ENCODE data around the gene CHD1. TPM values are rescaled to one million over a fixed set of nuclear protein-coding genes. Genes with fewer than 3 reads are reported as not detected.

CHD1 gene
- total and polyA plus RNA-seq, 2 of the 13 experiments (the other 11 are each of a cell fraction or from before 2014, with no cell fraction given): 22.8 to 55.9 TPM

DNA sequence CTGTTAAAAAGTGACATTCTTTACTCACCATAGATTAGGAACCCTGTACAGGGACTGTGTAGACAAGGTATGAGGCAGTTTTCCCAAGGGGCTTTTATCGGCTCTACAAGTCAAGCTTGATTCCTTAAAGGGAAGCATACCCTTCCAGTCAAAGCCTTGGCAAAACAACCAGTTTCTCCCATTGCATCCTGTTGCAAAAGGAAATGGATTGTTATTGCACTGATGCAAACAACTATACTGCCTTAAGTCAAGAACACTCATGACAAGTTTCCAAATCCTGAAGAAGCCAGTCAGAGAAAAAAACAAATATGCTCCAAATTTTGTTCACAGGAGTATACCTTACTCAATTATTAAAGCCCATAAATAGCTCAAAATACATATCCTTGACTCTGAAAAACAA, 87.9 kb downstream of the CHD1 start (continued):
- TF ChIP-seq, protein P1, sequence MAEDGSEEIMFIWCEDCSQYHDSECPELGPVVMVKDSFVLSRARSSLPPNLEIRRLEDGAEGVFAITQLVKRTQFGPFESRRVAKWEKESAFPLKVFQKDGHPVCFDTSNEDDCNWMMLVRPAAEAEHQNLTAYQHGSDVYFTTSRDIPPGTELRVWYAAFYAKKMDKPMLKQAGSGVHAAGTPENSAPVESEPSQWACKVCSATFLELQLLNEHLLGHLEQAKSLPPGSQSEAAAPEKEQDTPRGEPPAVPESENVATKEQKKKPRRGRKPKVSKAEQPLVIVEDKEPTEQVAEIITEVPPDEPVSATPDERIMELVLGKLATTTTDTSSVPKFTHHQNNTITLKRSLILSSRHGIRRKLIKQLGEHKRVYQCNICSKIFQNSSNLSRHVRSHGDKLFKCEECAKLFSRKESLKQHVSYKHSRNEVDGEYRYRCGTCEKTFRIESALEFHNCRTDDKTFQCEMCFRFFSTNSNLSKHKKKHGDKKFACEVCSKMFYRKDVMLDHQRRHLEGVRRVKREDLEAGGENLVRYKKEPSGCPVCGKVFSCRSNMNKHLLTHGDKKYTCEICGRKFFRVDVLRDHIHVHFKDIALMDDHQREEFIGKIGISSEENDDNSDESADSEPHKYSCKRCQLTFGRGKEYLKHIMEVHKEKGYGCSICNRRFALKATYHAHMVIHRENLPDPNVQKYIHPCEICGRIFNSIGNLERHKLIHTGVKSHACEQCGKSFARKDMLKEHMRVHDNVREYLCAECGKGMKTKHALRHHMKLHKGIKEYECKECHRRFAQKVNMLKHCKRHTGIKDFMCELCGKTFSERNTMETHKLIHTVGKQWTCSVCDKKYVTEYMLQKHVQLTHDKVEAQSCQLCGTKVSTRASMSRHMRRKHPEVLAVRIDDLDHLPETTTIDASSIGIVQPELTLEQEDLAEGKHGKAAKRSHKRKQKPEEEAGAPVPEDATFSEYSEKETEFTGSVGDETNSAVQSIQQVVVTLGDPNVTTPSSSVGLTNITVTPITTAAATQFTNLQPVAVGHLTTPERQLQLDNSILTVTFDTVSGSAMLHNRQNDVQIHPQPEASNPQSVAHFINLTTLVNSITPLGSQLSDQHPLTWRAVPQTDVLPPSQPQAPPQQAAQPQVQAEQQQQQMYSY (CRISPR knock-in tag; IDR thresholded peaks at IDR 0.05): no peak
- no peak for TF ChIP-seq KLF11 (CRISPR knock-in tag; IDR thresholded peaks at IDR 0.05)
- TF ChIP-seq, protein P2, sequence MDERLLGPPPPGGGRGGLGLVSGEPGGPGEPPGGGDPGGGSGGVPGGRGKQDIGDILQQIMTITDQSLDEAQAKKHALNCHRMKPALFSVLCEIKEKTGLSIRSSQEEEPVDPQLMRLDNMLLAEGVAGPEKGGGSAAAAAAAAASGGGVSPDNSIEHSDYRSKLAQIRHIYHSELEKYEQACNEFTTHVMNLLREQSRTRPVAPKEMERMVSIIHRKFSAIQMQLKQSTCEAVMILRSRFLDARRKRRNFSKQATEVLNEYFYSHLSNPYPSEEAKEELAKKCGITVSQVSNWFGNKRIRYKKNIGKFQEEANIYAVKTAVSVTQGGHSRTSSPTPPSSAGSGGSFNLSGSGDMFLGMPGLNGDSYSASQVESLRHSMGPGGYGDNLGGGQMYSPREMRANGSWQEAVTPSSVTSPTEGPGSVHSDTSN (CRISPR knock-in tag; IDR thresholded peaks at IDR 0.05): no peak

GRCh38 chr5:98839469-98840383, 89.1 kb downstream of the CHD1 start:
- H4K20me1 ChIP-seq (ENCODE audit: insufficient read depth, low read length): no peaks in the 10 kb centered on the region
- in situ Hi-C loops (cut with HindIII; ENCODE audit: extremely low pct_ligation_motif_present, low pct_unique_long_range_greater_than_20kb) (loop anchor here (25.0 kb wide), 1 partner anchor 1302 kb away; no protein-coding TSS in a partner anchor), intact Hi-C loops (cut with micrococcal nuclease; ENCODE audit: unreplicated experiment) (loop anchor here (2.0 kb wide), 1 partner anchor 221 kb away; no protein-coding TSS in a partner anchor)
- no peaks in the 10 kb centered on the region for H3K36me3 ChIP-seq (replicated peaks in 1 of 2; ENCODE audit: control insufficient read depth in 1 of 2, insufficient read depth in 2 of 2, low read length in 2 of 2)
- TF ChIP-seq PRDM4 (CRISPR knock-in tag; IDR thresholded peaks at IDR 0.05; ENCODE audit: borderline replicate concordance) (no peak), ZMYM4 (CRISPR knock-in tag; IDR thresholded peaks at IDR 0.05) (peak; percentile 57; the same call in 1 of the 2 replicates), PAWR (CRISPR knock-in tag; IDR thresholded peaks at IDR 0.05; ENCODE audit: borderline replicate concordance) (no peak), SMARCE1 (IDR thresholded peaks at IDR 0.05; ENCODE audit: borderline replicate concordance) (no peak), HDAC1 (CRISPR knock-in tag; IDR thresholded peaks at IDR 0.05) (no peak), CENPT (CRISPR knock-in tag; IDR thresholded peaks at IDR 0.05; ENCODE audit: low read depth) (no peak), STAG1 (CRISPR knock-in tag; IDR thresholded peaks at IDR 0.05) (peak; percentile 28)
- TF ChIP-seq, protein P3, sequence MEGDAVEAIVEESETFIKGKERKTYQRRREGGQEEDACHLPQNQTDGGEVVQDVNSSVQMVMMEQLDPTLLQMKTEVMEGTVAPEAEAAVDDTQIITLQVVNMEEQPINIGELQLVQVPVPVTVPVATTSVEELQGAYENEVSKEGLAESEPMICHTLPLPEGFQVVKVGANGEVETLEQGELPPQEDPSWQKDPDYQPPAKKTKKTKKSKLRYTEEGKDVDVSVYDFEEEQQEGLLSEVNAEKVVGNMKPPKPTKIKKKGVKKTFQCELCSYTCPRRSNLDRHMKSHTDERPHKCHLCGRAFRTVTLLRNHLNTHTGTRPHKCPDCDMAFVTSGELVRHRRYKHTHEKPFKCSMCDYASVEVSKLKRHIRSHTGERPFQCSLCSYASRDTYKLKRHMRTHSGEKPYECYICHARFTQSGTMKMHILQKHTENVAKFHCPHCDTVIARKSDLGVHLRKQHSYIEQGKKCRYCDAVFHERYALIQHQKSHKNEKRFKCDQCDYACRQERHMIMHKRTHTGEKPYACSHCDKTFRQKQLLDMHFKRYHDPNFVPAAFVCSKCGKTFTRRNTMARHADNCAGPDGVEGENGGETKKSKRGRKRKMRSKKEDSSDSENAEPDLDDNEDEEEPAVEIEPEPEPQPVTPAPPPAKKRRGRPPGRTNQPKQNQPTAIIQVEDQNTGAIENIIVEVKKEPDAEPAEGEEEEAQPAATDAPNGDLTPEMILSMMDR (CRISPR knock-in tag; IDR thresholded peaks at IDR 0.05): peak; percentile 60
- peak; percentile 15 for FAIRE-seq
- 61% methylated on average over 17 of the region's 42 CpGs for WGBS (ENCODE audit: low lambda C conversion rate)
- no peaks in the 10 kb centered on the region for H3K79me2 ChIP-seq (ENCODE audit: insufficient read depth, low read length)
- ChIA-PET CTCF (ENCODE audit: low intra/inter-chr PET ratio, low total read pairs) (interaction anchor here (1.4 kb wide), 1 partner anchor 221 kb away, joined by 7 read pairs; no protein-coding TSS in a partner anchor), POLR2A (no interaction called here)
- DNase-seq (ENCODE audit: low spot score): peak; percentile 7
- no peak overlapping the region for H3K9ac ChIP-seq (ENCODE audit: insufficient read depth, low read depth, low read length)
- no peak overlapping the region; a peak in 1 of 6 replicates for H3K4me3 ChIP-seq (replicated peaks in 1 of 3; ENCODE audit: insufficient read depth in 1 of 3, low read depth in 2 of 3, low read length in 3 of 3)
- peak; percentile 90 for ATAC-seq
- BruUV-seq (replicated peaks): no TSS peak
- H3K9me3 ChIP-seq (ENCODE audit: low read length): peaks cover 18% of the 10 kb centered on the region
- peak overlapping the region; percentile 58 for H3K4me2 ChIP-seq (ENCODE audit: low read depth, low read length)
- H3K4me1 ChIP-seq (ENCODE audit: insufficient read depth, low read length): no peaks in the 10 kb centered on the region
- no peak overlapping the region for H3K27ac ChIP-seq (ENCODE audit: extremely low read length, insufficient read depth, low read length)
- H3K27me3 ChIP-seq (ENCODE audit: control insufficient read depth in 1 of 2, insufficient read depth in 2 of 2, low read length in 2 of 2): no peaks in the 10 kb centered on the region; a peak in 1 of 5 replicates
- H2AFZ ChIP-seq (ENCODE audit: low read length): peak overlapping the region; percentile 94

Measured in HepG2 (cell line).